Thyroid gland (tissue), 4 donors: ENCODE measurements around the gene MRPL23. TPM values are rescaled to one million over a fixed set of nuclear protein-coding genes. Genes with fewer than 3 reads are reported as not detected.

Experiments
- DNase-seq, 2 donors: peaks; one replicate each; pipeline ENCODE4 v3.0.0-alpha.2; 2019
- H3K27ac ChIP-seq, 3 donors: fragments of 200-600 bp; sonication (generic); 1 replicate in 2 of 3; 2 replicates in 1 of 3; pipeline ENCODE4 v1.5.1; 2016 to 2019; ENCODE audit warnings: mild to moderate bottlenecking in 1 of 3, moderate library complexity in 1 of 3
- H3K27me3 ChIP-seq: fragments of 200-600 bp; sonication (generic); one replicate; pipeline ENCODE4 v1.5.1; 2019
- H3K36me3 ChIP-seq, 2 donors: fragments of 200-600 bp; sonication (generic); one replicate each; pipeline ENCODE4 v1.5.1; 2016 to 2019
- H3K4me1 ChIP-seq, 2 donors: fragments of 200-600 bp; sonication (generic); one replicate each; pipeline ENCODE4 v1.5.1; 2017 to 2019
- H3K4me3 ChIP-seq, 3 donors: fragments of 200-600 bp; sonication (generic); replicated peaks in 1 of 3; 1 replicate in 2 of 3; 2 replicates in 1 of 3; pipeline ENCODE4 v1.5.1; 2016; ENCODE audit warnings: mild to moderate bottlenecking in 1 of 3
- H3K9me3 ChIP-seq: fragments of 200-600 bp; sonication (generic); one replicate; pipeline ENCODE4 v1.5.1; 2017
- POLR2A ChIP-seq, 2 donors: fragments of 450-650 bp; IDR thresholded peaks; one replicate each; pipeline ENCODE4 v1.6.1; 2017; ENCODE audit warnings: antibody characterized with exemption in 2 of 2, mild to moderate bottlenecking in 2 of 2, moderate library complexity in 1 of 2
- WGBS, 2 donors: methylation state at CpG; one replicate each; pipeline ENCODE4 v1.1.5; 2017; 5-methylcytosine and 5-hydroxymethylcytosine counted together
- intact Hi-C: fragments of 100-400 bp; cut with DNase I; formaldehyde crosslinking; loops from one replicate; pipeline ENCODE4 v1.15.1; 2023
- total RNA-seq, 4 donors: library from RNA; depleted of rRNA; stranded (reverse); fragments of >200 nt; gene quantifications; one replicate each; pipeline ENCODE4 v1.2.3, GENCODE V29; 2016
- TF ChIP-seq, protein P1 (sequence below), 6 experiments: fragments of 200-600 bp in 3 of 6; fragments of 450-650 bp in 3 of 6; sonication (generic) in 3 of 6; IDR thresholded peaks; one replicate each; pipeline ENCODE4 v1.5.1; 2016 to 2019; ENCODE audit warnings: antibody characterized with exemption in 6 of 6, mild to moderate bottlenecking in 2 of 6, inconsistent platforms in 1 of 6, moderate library complexity in 1 of 6

Gene MRPL23
- total RNA-seq, 4 donors from 2014 or later, result 86.9 to 241 (median 159) TPM

DNA sequence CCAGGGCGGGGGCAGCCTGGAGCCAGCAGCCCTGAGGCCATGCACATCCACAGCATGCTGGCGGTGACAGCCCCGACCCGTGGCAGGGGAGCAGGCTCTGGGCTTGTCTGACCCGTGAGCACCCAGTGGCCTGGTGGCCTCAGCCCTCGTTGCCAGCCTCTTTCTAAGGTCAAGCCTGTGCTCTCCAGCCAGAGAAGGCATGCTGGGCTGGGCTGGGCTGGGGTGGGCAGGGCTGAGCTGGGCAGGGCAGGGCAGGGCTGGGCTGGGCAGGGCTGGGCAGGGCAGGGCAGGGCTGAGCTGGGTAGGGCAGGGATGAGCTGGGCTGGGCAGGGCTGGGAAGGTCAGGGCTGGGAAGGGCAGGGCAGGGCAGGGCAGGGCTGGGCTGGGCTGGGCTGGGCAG, 39.9 kb downstream of the MRPL23 start:
- Histone ChIP-seq H3K4me3 (no peak overlapping the region), H3K9me3 (no peaks in the 10 kb centered on the region), H3K27me3 (no peaks in the 10 kb centered on the region), H3K36me3 (no peaks in the 10 kb centered on the region), H3K27ac (no peak overlapping the region), H3K4me1 (no peaks in the 10 kb centered on the region)
- TF ChIP-seq, protein P1, sequence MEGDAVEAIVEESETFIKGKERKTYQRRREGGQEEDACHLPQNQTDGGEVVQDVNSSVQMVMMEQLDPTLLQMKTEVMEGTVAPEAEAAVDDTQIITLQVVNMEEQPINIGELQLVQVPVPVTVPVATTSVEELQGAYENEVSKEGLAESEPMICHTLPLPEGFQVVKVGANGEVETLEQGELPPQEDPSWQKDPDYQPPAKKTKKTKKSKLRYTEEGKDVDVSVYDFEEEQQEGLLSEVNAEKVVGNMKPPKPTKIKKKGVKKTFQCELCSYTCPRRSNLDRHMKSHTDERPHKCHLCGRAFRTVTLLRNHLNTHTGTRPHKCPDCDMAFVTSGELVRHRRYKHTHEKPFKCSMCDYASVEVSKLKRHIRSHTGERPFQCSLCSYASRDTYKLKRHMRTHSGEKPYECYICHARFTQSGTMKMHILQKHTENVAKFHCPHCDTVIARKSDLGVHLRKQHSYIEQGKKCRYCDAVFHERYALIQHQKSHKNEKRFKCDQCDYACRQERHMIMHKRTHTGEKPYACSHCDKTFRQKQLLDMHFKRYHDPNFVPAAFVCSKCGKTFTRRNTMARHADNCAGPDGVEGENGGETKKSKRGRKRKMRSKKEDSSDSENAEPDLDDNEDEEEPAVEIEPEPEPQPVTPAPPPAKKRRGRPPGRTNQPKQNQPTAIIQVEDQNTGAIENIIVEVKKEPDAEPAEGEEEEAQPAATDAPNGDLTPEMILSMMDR (IDR thresholded peaks at IDR 0.05), result no peak
- no peak for TF ChIP-seq POLR2A (IDR thresholded peaks at IDR 0.05)
- WGBS, 2 donors, result no CpG with 5 or more reads among the region's 6 CpGs
- intact Hi-C loops, result no loop called here
- DNase-seq, result no peak

DNA sequence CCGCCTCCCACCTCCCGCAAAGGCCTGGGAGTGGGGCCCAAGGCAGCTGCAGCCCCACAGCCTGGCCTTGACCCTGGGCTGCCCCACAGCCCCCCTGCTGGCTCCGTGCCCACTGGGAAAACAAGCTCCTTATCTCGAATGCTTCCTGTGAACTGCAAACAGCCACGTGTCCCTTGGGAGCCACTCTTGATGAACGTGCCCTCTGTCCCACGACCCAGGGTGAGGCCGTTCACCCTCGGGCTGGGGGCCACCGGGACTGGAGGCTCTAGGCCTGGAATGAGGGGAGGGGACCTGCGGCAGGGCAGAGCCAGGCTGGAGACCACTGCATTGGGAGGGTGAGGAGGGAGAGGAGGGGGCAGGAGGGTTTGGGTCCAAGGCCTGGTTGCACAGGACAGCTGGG, 41.0 kb downstream of the MRPL23 start:
- H3K27me3 ChIP-seq, result no peaks in the 10 kb centered on the region
- intact Hi-C loops, result no loop called here
- H3K27ac ChIP-seq, result no peak overlapping the region
- no CpG with 5 or more reads among the region's 11 CpGs for WGBS, 2 donors
- TF ChIP-seq POLR2A (IDR thresholded peaks at IDR 0.05), result no peak
- TF ChIP-seq, protein P1 (IDR thresholded peaks at IDR 0.05), result no peak
- no peaks in the 10 kb centered on the region for H3K9me3 ChIP-seq
- DNase-seq, result no peak
- H3K4me3 ChIP-seq, result no peak overlapping the region
- H3K36me3 ChIP-seq, result no peaks in the 10 kb centered on the region
- no peaks in the 10 kb centered on the region for H3K4me1 ChIP-seq

GRCh38 chr11:1988667-1989317, 41.7 kb downstream of the MRPL23 start:
- TF ChIP-seq POLR2A (IDR thresholded peaks at IDR 0.05), result no peak
- TF ChIP-seq, protein P1 (IDR thresholded peaks at IDR 0.05), result no peak
- no peak overlapping the region for H3K27ac ChIP-seq

DNA sequence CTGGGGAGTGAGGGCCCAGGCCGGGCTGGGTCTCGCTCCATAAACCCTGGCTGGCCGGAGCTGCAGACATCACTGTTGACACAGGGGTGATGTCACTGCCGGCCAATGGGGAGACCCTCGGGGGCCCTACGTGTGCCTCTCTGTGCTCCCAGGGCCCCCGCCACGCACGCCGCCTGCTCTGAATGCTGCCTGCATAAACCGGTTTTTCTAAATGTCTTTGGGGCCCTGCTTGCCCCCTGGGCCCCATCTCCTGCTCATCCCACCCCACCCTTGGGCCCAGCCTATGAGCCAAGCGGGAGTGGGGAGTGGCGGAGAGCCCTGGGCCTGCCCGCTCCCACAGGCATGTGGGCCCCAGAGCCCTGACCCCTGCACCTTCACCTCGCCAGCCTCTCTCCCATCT, 42.8 kb downstream of the MRPL23 start:
- no CpG with 5 or more reads among the region's 15 CpGs for WGBS, 2 donors
- DNase-seq, result no peak
- Histone ChIP-seq H3K4me1 (no peaks in the 10 kb centered on the region), H3K4me3 (no peak overlapping the region), H3K27me3 (no peaks in the 10 kb centered on the region), H3K36me3 (no peaks in the 10 kb centered on the region), H3K27ac (no peak overlapping the region), H3K9me3 (no peaks in the 10 kb centered on the region)
- intact Hi-C loops, result no loop called here
- TF ChIP-seq, protein P1 (IDR thresholded peaks at IDR 0.05), result no peak
- no peak for TF ChIP-seq POLR2A (IDR thresholded peaks at IDR 0.05)

More at GRCh38 chr11:1988667-1989317, 41.7 kb downstream of the MRPL23 start:
- H3K4me3 ChIP-seq, result no peak overlapping the region
- no peaks in the 10 kb centered on the region for H3K27me3 ChIP-seq
- no peaks in the 10 kb centered on the region for H3K9me3 ChIP-seq
- 70% methylated on average over 6 to 7 of the region's 24 CpGs for WGBS, 2 donors
- no peaks in the 10 kb centered on the region for H3K36me3 ChIP-seq
- DNase-seq, result no peak
- intact Hi-C loops, result no loop called here
- H3K4me1 ChIP-seq, result no peaks in the 10 kb centered on the region

GRCh38 chr11:1990872-1991578, 43.9 kb downstream of the MRPL23 start:
- H3K4me1 ChIP-seq, result no peaks in the 10 kb centered on the region
- intact Hi-C loops, result no loop called here
- TF ChIP-seq POLR2A (IDR thresholded peaks at IDR 0.05), result no peak
- TF ChIP-seq, protein P1 (IDR thresholded peaks at IDR 0.05), result no peak
- H3K4me3 ChIP-seq, result no peak overlapping the region
- H3K9me3 ChIP-seq, result no peaks in the 10 kb centered on the region
- DNase-seq, result no peak
- no peaks in the 10 kb centered on the region for H3K36me3 ChIP-seq
- WGBS, 2 donors, result no CpG with 5 or more reads among the region's 29 CpGs
- no peak overlapping the region for H3K27ac ChIP-seq
- no peaks in the 10 kb centered on the region for H3K27me3 ChIP-seq
